Nephron (organoid): ENCODE results near the gene ADGRD2.

Experiments used
- H3K27ac Mint-ChIP-seq, 3 experiments: 2 replicates each; pipeline ENCODE4 v1.8.0; 2020; ENCODE audit warnings: mixed read lengths in 3 of 3, mild to moderate bottlenecking in 2 of 3, moderate library complexity in 1 of 3
- H3K27me3 Mint-ChIP-seq: 2 replicates; pipeline ENCODE4 v1.8.0; 2021; ENCODE audit warnings: low read depth, mild to moderate bottlenecking, moderate library complexity, mixed read lengths
- H3K36me3 Mint-ChIP-seq: 2 replicates; pipeline ENCODE4 v1.8.0; 2020; ENCODE audit warnings: low read depth, mixed read lengths
- H3K4me1 Mint-ChIP-seq: 2 replicates; pipeline ENCODE4 v1.8.0; 2020; ENCODE audit warnings: mixed read lengths
- H3K4me3 Mint-ChIP-seq, 3 experiments: 2 replicates each; pipeline ENCODE4 v1.8.0; 2020; ENCODE audit warnings: mild to moderate bottlenecking in 3 of 3, mixed read lengths in 3 of 3, moderate library complexity in 2 of 3
- H3K9me3 Mint-ChIP-seq: 2 replicates; pipeline ENCODE4 v1.8.0; 2020; ENCODE audit warnings: mixed read lengths
- CTCF ChIP-seq, 3 experiments: fragments of 200-600 bp; sonication (generic); IDR thresholded peaks; one replicate each; pipeline ENCODE4 v1.5.0; 2021; ENCODE audit warnings: antibody characterized with exemption in 3 of 3; ENCODE audit not compliant: unreplicated experiment in 3 of 3

The ADGRD2 gene

GRCh38 chr9:124428751-124429529, 21.3 kb upstream of the ADGRD2 start:
- Mint-ChIP-seq H3K9me3 (no peaks in the 10 kb centered on the region), H3K36me3 (no peaks in the 10 kb centered on the region), H3K4me3 (no peak overlapping the region), H3K4me1 (no peaks in the 10 kb centered on the region), H3K27ac (no peak overlapping the region), H3K27me3 (peaks cover 13% of the 10 kb centered on the region)
- no peak for TF ChIP-seq CTCF (IDR thresholded peaks at IDR 0.05; ENCODE audit: unreplicated experiment in 3 of 3)

GRCh38 chr9:124429530-124429867, 20.8 kb upstream of the ADGRD2 start:
- no peak overlapping the region for H3K27ac Mint-ChIP-seq
- H3K36me3 Mint-ChIP-seq: no peaks in the 10 kb centered on the region
- no peaks in the 10 kb centered on the region for H3K4me1 Mint-ChIP-seq
- peaks cover 9% of the 10 kb centered on the region for H3K27me3 Mint-ChIP-seq
- no peak for TF ChIP-seq CTCF (IDR thresholded peaks at IDR 0.05; ENCODE audit: unreplicated experiment in 3 of 3)
- H3K9me3 Mint-ChIP-seq: no peaks in the 10 kb centered on the region
- no peak overlapping the region for H3K4me3 Mint-ChIP-seq

GRCh38 chr9:124436320-124436719, 13.9 kb upstream of the ADGRD2 start:
- no peak for TF ChIP-seq CTCF (IDR thresholded peaks at IDR 0.05; ENCODE audit: unreplicated experiment in 3 of 3)
- peaks cover 3% of the 10 kb centered on the region for H3K9me3 Mint-ChIP-seq
- H3K4me1 Mint-ChIP-seq: no peaks in the 10 kb centered on the region
- no peaks in the 10 kb centered on the region for H3K36me3 Mint-ChIP-seq
- H3K4me3 Mint-ChIP-seq: no peak overlapping the region
- H3K27ac Mint-ChIP-seq: no peak overlapping the region
- peaks cover 31% of the 10 kb centered on the region for H3K27me3 Mint-ChIP-seq

GRCh38 chr9:124437086-124437485, 13.2 kb upstream of the ADGRD2 start:
- peaks cover 35% of the 10 kb centered on the region for H3K27me3 Mint-ChIP-seq
- no peaks in the 10 kb centered on the region for H3K4me1 Mint-ChIP-seq
- no peak for TF ChIP-seq CTCF (IDR thresholded peaks at IDR 0.05; ENCODE audit: unreplicated experiment in 3 of 3)
- H3K27ac Mint-ChIP-seq: no peak overlapping the region
- H3K9me3 Mint-ChIP-seq: peaks cover 3% of the 10 kb centered on the region
- no peaks in the 10 kb centered on the region for H3K36me3 Mint-ChIP-seq
- H3K4me3 Mint-ChIP-seq: no peak overlapping the region

- H3K4me3 Mint-ChIP-seq: no peak overlapping the region
- H3K27me3 Mint-ChIP-seq: peaks cover 35% of the 10 kb centered on the region
- no peaks in the 10 kb centered on the region for H3K4me1 Mint-ChIP-seq
- H3K36me3 Mint-ChIP-seq: no peaks in the 10 kb centered on the region
- peaks cover 3% of the 10 kb centered on the region for H3K9me3 Mint-ChIP-seq
- H3K27ac Mint-ChIP-seq: no peak overlapping the region
- no peak for TF ChIP-seq CTCF (IDR thresholded peaks at IDR 0.05; ENCODE audit: unreplicated experiment in 3 of 3)
Measured at GRCh38 chr9:124438091-124438490, 12.2 kb upstream of the ADGRD2 start.

- H3K4me3 Mint-ChIP-seq: no peak overlapping the region
- no peaks in the 10 kb centered on the region for H3K36me3 Mint-ChIP-seq
- H3K27me3 Mint-ChIP-seq: peaks cover 33% of the 10 kb centered on the region
- H3K9me3 Mint-ChIP-seq: peaks cover 3% of the 10 kb centered on the region
- no peak overlapping the region for H3K27ac Mint-ChIP-seq
- no peaks in the 10 kb centered on the region for H3K4me1 Mint-ChIP-seq
- TF ChIP-seq CTCF (IDR thresholded peaks at IDR 0.05; ENCODE audit: unreplicated experiment in 3 of 3): no peak
Measured at GRCh38 chr9:124439086-124439485, 11.2 kb upstream of the ADGRD2 start.
